Measurements from ENCODE around the gene SLC38A10.

DNA sequence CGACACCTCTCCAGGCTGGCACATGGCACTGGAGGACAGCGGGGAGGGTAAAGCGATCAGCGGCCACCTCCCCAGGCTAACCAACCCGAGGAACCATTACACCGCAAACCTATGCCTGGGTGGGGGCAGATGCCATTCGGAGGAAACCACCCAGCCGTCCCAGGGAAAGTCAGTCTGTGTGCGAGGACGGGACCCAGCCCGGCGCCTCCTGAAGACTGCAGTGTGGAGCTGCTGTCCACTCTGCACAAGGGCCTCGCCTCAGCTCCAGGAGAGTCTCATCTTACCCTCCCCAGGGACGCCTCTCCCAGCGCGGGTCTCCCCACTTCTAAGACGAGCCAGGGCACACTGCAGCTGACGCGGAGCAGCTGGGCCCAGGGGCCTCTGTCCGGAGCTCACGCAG lies 8.0 kb downstream of the SLC38A10 start:
- TF ChIP-seq, protein P1, sequence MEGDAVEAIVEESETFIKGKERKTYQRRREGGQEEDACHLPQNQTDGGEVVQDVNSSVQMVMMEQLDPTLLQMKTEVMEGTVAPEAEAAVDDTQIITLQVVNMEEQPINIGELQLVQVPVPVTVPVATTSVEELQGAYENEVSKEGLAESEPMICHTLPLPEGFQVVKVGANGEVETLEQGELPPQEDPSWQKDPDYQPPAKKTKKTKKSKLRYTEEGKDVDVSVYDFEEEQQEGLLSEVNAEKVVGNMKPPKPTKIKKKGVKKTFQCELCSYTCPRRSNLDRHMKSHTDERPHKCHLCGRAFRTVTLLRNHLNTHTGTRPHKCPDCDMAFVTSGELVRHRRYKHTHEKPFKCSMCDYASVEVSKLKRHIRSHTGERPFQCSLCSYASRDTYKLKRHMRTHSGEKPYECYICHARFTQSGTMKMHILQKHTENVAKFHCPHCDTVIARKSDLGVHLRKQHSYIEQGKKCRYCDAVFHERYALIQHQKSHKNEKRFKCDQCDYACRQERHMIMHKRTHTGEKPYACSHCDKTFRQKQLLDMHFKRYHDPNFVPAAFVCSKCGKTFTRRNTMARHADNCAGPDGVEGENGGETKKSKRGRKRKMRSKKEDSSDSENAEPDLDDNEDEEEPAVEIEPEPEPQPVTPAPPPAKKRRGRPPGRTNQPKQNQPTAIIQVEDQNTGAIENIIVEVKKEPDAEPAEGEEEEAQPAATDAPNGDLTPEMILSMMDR (IDR thresholded peaks at IDR 0.05; ENCODE audit: low read length), result no peak
- TF ChIP-seq EZH2 (IDR thresholded peaks at IDR 0.05; ENCODE audit: borderline replicate concordance, low read length), result no peak

All from OCI-LY1 (cell line).